GM12873 (cell line): ENCODE results near the gene FAM181A.

ENCODE experiments used
- CTCF ChIP-seq: IDR thresholded peaks from 2 replicates; pipeline ENCODE4 v1.5.1; 2012; ENCODE audit warnings: low read depth, mild to moderate bottlenecking, moderate library complexity, low read length, control low read depth; ENCODE audit not compliant: insufficient read depth; ENCODE audit errors: missing control alignments

Gene FAM181A

GRCh38 chr14:93906341-93907329 is 20.5 kb upstream of the FAM181A start:
- TF ChIP-seq CTCF = peak; percentile 90

- TF ChIP-seq CTCF = no peak
These were observed 17.6 kb upstream of the FAM181A start for GRCh38 chr14:93909429-93910128.

GRCh38 chr14:93911975-93912615 is 15.0 kb upstream of the FAM181A start:
- TF ChIP-seq CTCF = no peak

GRCh38 chr14:93912782-93913181 is 14.4 kb upstream of the FAM181A start:
- no peak for TF ChIP-seq CTCF

GRCh38 chr14:93914278-93914677 is 12.9 kb upstream of the FAM181A start:
- no peak for TF ChIP-seq CTCF

- no peak for TF ChIP-seq CTCF
These were observed 12.0 kb upstream of the FAM181A start for GRCh38 chr14:93915070-93915705.
